Left lung (tissue), 10 donors: Measurements from ENCODE around the gene TGFBR3L. TPM values are rescaled to one million over a fixed set of nuclear protein-coding genes. Genes with fewer than 3 reads are reported as not detected.
A peak's percentile ranks its signal among the peaks of the same experiment; 100 is the strongest.

Experiments used
- ATAC-seq: fragments of 200-7000 bp; cut with Tn5 transposase; one replicate; pipeline ENCODE4 v1.9.1; 2020; ENCODE audit warnings: moderate library complexity
- DNase-seq, 4 donors: peaks; one replicate each; pipeline ENCODE4 v3.0.0-alpha.2; 2013 to 2020
- H3K27ac ChIP-seq, 2 donors: fragments of 200-600 bp; sonication (generic) in 1 of 2; one replicate each; pipeline versions ENCODE4 v1.5.0 to v1.8.0; 2020 to 2021
- H3K27me3 ChIP-seq, 2 donors: fragments of 200-600 bp; sonication (generic) in 1 of 2; one replicate each; pipeline versions ENCODE4 v1.5.0 to v1.8.0; 2020 to 2021
- H3K36me3 ChIP-seq, 2 donors: fragments of 200-600 bp; sonication (generic) in 1 of 2; one replicate each; pipeline versions ENCODE4 v1.5.0 to v1.8.0; 2020 to 2021
- H3K4me1 ChIP-seq, 2 donors: fragments of 200-600 bp; one replicate each; pipeline ENCODE4 v1.8.0; 2021
- H3K4me3 ChIP-seq, 2 donors: fragments of 200-600 bp; sonication (generic) in 1 of 2; one replicate each; pipeline versions ENCODE4 v1.5.0 to v1.8.0; 2020 to 2021; ENCODE audit warnings: mild to moderate bottlenecking in 1 of 2
- H3K9me3 ChIP-seq, 2 donors: fragments of 200-600 bp; sonication (generic) in 1 of 2; one replicate each; pipeline versions ENCODE4 v1.5.0 to v1.8.0; 2020 to 2021
- CTCF ChIP-seq, 2 donors: fragments of 200-600 bp; sonication (generic) in 1 of 2; IDR thresholded peaks; one replicate each; pipeline versions ENCODE4 v1.5.0 to v1.8.0; 2021; ENCODE audit warnings: antibody characterized with exemption in 2 of 2
- intact Hi-C, 2 donors: fragments of 100-400 bp; cut with DNase I; formaldehyde crosslinking; loops; one replicate each; pipeline versions ENCODE4 v1.11.2 to v1.14.2; 2022
- polyA plus RNA-seq, 6 donors: library from polyadenylated mRNA; unstranded; fragments of 120-200 nt; gene quantifications; one replicate each; pipeline ENCODE4 v1.2.1, GENCODE V29; 2013; ENCODE audit not compliant: insufficient read length in 6 of 6
- total RNA-seq, 2 donors: library from RNA; stranded (reverse); fragmentation: NEBNext Ultra II Directional; extraction: Animal tissue kit (Norgen Biotek cat#: 25700); gene quantifications; one replicate each; pipeline ENCODE4 v1.2.1, GENCODE V29; 2021
- donor health status: DM: no; HTN: yes; CAD: no.
- donor health status: DM: no; HTN: no; CAD: no.

Gene TGFBR3L
- total and polyA plus RNA-seq, 8 donors, result 0.11 to 0.55 (median 0.24) TPM; not detected in 2

- Histone ChIP-seq H3K36me3 (no peaks in the 10 kb centered on the region), H3K27ac (no peak overlapping the region), H3K4me3 (no peak overlapping the region), H3K4me1 (peaks cover under 1 to 3% of the 10 kb centered on the region in 2 donors), H3K27me3 (peaks cover 0 to 34% of the 10 kb centered on the region in 2 donors), H3K9me3 (no peaks in the 10 kb centered on the region)
- DNase-seq, result no peak
- intact Hi-C loops, result no loop called here
- peak; percentile 15 for ATAC-seq
- no peak for TF ChIP-seq CTCF (IDR thresholded peaks at IDR 0.05)
Observed at GRCh38 chr19:7897292-7897691, 17.3 kb upstream of the TGFBR3L start.

- H3K27ac ChIP-seq, result no peak overlapping the region
- intact Hi-C loops, result no loop called here
- H3K27me3 ChIP-seq, result peaks cover 0 to 23% of the 10 kb centered on the region in 2 donors
- no peak for TF ChIP-seq CTCF (IDR thresholded peaks at IDR 0.05)
- no peak for ATAC-seq
- H3K9me3 ChIP-seq, result no peaks in the 10 kb centered on the region
- H3K4me3 ChIP-seq, result no peak overlapping the region
- H3K36me3 ChIP-seq, result no peaks in the 10 kb centered on the region
- peaks cover 6 to 14% of the 10 kb centered on the region in 2 donors for H3K4me1 ChIP-seq
- no peak for DNase-seq
Observed at GRCh38 chr19:7898967-7899366, 15.7 kb upstream of the TGFBR3L start.

- no peak for TF ChIP-seq CTCF (IDR thresholded peaks at IDR 0.05)
- Histone ChIP-seq H3K36me3 (no peaks in the 10 kb centered on the region), H3K4me3 (no peak overlapping the region), H3K27ac (no peak overlapping the region), H3K4me1 (peaks cover 11 to 22% of the 10 kb centered on the region in 2 donors), H3K9me3 (no peaks in the 10 kb centered on the region), H3K27me3 (peaks cover 0 to 14% of the 10 kb centered on the region in 2 donors)
- no peak for ATAC-seq
- intact Hi-C loops, result no loop called here
- DNase-seq, result peak in 1 of 4 donors; percentile 71
Observed at GRCh38 chr19:7899751-7900378, 14.8 kb upstream of the TGFBR3L start.

- ATAC-seq, result no peak
- intact Hi-C loops, result no loop called here
Observed at GRCh38 chr19:7900401-7900870, 14.2 kb upstream of the TGFBR3L start.

More at GRCh38 chr19:7900401-7900870, 14.2 kb upstream of the TGFBR3L start:
- peaks cover 0 to 8% of the 10 kb centered on the region in 2 donors for H3K27me3 ChIP-seq
- H3K4me1 ChIP-seq, result peaks cover 16 to 28% of the 10 kb centered on the region in 2 donors
- no peaks in the 10 kb centered on the region for H3K9me3 ChIP-seq
- H3K27ac ChIP-seq, result no peak overlapping the region
- no peak for TF ChIP-seq CTCF (IDR thresholded peaks at IDR 0.05)
- peak in 1 of 4 donors; percentile 61 for DNase-seq
- H3K36me3 ChIP-seq, result peaks cover 0 to 2% of the 10 kb centered on the region in 2 donors
- no peak overlapping the region for H3K4me3 ChIP-seq
